Suprapubic skin (tissue), 4 donors: ENCODE measurements around the gene JAK1.

Experiments
- EP300 ChIP-seq: sonication (generic); formaldehyde crosslinking; IDR thresholded peaks from one replicate; pipeline ENCODE4 v1.6.1; 2017; ENCODE audit warnings: antibody characterized with exemption
- POLR2A ChIP-seq, 2 donors: fragments of 450-650 bp; IDR thresholded peaks; one replicate each; pipeline ENCODE4 v1.6.1; 2017; ENCODE audit warnings: antibody characterized with exemption in 2 of 2, mild to moderate bottlenecking in 2 of 2, moderate library complexity in 2 of 2
- POLR2AphosphoS5 ChIP-seq, 3 donors: sonication (generic); formaldehyde crosslinking; IDR thresholded peaks; one replicate each; pipeline ENCODE4 v1.6.1; 2017; ENCODE audit warnings: antibody characterized with exemption in 3 of 3
- TF ChIP-seq, protein P1 (sequence below), 2 donors: fragments of 200-600 bp in 1 of 2; fragments of 450-650 bp in 1 of 2; sonication (generic) in 1 of 2; IDR thresholded peaks; one replicate each; pipeline ENCODE4 v1.5.1; 2016 to 2019; ENCODE audit warnings: antibody characterized with exemption in 2 of 2, mild to moderate bottlenecking in 1 of 2, moderate library complexity in 1 of 2

GRCh38 chr1:64873576-64873975, 92.8 kb downstream of the JAK1 start:
- TF ChIP-seq EP300 (no peak), POLR2AphosphoS5 (IDR thresholded peaks at IDR 0.05) (no peak), POLR2A (IDR thresholded peaks at IDR 0.05) (no peak)
- TF ChIP-seq, protein P1, sequence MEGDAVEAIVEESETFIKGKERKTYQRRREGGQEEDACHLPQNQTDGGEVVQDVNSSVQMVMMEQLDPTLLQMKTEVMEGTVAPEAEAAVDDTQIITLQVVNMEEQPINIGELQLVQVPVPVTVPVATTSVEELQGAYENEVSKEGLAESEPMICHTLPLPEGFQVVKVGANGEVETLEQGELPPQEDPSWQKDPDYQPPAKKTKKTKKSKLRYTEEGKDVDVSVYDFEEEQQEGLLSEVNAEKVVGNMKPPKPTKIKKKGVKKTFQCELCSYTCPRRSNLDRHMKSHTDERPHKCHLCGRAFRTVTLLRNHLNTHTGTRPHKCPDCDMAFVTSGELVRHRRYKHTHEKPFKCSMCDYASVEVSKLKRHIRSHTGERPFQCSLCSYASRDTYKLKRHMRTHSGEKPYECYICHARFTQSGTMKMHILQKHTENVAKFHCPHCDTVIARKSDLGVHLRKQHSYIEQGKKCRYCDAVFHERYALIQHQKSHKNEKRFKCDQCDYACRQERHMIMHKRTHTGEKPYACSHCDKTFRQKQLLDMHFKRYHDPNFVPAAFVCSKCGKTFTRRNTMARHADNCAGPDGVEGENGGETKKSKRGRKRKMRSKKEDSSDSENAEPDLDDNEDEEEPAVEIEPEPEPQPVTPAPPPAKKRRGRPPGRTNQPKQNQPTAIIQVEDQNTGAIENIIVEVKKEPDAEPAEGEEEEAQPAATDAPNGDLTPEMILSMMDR (IDR thresholded peaks at IDR 0.05): no peak
